Measurements from ENCODE around the gene CNOT8.

- no peak for TF ChIP-seq CTCF (conservative IDR thresholded peaks at IDR 0.05; ENCODE audit: low read length)
- no peak for TF ChIP-seq EZH2phosphoT487 (IDR thresholded peaks at IDR 0.05; ENCODE audit: borderline replicate concordance, low read depth, low read length)
Measured at GRCh38 chr5:154850255-154851062, 8.0 kb upstream of the CNOT8 start, which contains the start of gene FAXDC2.

Measured in OCI-LY7 (cell line).